ENCODE results near the gene CITED4.

GRCh38 chr1:40897513-40897912 lies 35.4 kb upstream of the CITED4 start:
- TF ChIP-seq, protein P1, sequence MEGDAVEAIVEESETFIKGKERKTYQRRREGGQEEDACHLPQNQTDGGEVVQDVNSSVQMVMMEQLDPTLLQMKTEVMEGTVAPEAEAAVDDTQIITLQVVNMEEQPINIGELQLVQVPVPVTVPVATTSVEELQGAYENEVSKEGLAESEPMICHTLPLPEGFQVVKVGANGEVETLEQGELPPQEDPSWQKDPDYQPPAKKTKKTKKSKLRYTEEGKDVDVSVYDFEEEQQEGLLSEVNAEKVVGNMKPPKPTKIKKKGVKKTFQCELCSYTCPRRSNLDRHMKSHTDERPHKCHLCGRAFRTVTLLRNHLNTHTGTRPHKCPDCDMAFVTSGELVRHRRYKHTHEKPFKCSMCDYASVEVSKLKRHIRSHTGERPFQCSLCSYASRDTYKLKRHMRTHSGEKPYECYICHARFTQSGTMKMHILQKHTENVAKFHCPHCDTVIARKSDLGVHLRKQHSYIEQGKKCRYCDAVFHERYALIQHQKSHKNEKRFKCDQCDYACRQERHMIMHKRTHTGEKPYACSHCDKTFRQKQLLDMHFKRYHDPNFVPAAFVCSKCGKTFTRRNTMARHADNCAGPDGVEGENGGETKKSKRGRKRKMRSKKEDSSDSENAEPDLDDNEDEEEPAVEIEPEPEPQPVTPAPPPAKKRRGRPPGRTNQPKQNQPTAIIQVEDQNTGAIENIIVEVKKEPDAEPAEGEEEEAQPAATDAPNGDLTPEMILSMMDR (IDR thresholded peaks at IDR 0.05) = no peak
- no peak for TF ChIP-seq POLR2A (IDR thresholded peaks at IDR 0.05)
